DOHH2 (cell line): ENCODE results near the gene SMAP2.

ENCODE experiments used
- CTCF ChIP-seq: fragments of 200-600 bp; sonication (generic); IDR thresholded peaks from one replicate; pipeline ENCODE4 v1.5.1; 2014; ENCODE audit warnings: antibody characterized with exemption, mild to moderate bottlenecking, low read depth, low read length; ENCODE audit not compliant: poor library complexity, severe bottlenecking
- EZH2phosphoT487 ChIP-seq: fragments of 200-600 bp; sonication (generic); IDR thresholded peaks from 2 replicates; pipeline ENCODE4 v1.6.1; 2017; ENCODE audit warnings: borderline replicate concordance, mild to moderate bottlenecking, antibody characterized with exemption, low read length, moderate library complexity, mixed read lengths

GRCh38 chr1:40350391-40350790 lies 23.1 kb upstream of the SMAP2 start:
- TF ChIP-seq CTCF, result no peak
- TF ChIP-seq EZH2phosphoT487, result no peak
